ENCODE data around the gene BCL2.

The BCL2 gene

DNA sequence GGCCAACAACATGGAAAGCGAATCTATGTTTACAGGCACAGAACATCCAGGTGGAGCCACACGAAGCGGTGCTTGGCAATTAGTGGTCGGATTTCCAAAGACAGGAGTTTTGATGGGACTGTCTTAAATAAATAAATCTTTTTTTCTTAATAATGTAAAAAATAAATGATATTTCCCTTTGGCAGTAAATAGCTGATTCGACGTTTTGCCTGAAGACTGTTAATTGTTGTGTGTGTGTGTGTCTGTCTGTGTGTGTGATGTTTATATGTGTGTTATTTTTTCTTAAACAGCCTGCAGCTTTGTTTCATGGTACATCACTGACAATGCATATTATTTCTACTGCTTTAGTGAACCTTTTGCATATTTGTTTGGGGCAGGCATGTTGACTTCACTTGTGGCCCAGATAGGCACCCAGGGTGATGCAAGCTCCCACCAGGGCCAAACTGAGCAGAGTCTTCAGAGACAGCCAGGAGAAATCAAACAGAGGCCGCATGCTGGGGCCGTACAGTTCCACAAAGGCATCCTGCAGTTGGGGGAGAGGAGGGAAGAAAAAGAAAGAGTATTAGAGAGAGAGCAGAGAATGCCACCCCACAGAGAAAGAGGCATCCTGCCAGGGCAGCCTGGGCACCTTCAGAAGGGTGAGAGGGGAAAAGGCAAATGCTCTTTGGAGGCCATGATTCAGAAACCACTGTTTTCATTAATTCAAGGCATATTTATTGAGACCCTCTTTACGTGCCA is 191.2 kb downstream of the BCL2 start:
- DNase-seq (ENCODE audit: extremely low read depth, low read depth) = no peak

DNA sequence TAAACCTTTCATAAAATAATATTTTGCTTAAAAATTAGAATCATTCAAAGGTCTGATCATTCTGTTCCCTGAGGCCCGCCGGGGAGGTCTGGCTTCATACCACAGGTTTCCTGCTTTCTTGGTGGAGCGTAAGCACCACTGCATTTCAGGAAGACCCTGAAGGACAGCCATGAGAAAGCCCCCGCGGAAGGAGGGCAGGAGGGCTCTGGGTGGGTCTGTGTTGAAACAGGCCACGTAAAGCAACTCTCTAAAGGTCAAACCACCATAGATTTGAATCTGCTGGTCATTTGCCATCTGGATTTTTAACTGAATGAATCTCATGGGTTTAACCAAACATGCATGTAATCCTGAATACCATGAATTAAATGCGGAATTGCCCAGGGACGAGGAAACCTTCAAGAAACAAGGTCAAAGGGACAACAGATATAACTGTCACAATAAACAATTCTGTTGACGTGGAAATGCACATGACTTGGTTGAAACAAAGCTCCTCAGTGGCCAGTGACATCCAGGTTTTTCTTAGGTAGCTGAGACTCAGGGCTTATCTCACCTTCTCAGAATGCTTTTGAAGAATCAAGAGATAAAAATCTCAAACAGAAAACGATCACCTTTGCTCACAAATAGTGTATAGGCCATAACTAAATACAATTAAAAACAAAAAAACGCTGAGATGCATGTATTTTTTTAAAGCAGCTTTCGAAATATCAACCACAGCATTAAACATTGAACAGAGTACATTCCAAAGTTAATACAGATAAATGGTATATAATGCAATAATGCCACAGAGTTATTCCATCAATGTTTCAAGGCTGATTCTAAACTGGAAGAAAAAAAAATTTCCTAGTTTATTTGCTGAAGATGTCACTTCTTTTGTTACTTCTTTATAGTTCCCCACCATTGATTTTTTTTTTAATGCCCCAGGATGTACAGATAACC is 193.2 kb downstream of the BCL2 start:
- no peak for DNase-seq (ENCODE audit: extremely low read depth, low read depth)
- no peak overlapping the region for H3K4me3 ChIP-seq (replicated peaks; ENCODE audit: low read depth, low read length)
- TF ChIP-seq, protein P1, sequence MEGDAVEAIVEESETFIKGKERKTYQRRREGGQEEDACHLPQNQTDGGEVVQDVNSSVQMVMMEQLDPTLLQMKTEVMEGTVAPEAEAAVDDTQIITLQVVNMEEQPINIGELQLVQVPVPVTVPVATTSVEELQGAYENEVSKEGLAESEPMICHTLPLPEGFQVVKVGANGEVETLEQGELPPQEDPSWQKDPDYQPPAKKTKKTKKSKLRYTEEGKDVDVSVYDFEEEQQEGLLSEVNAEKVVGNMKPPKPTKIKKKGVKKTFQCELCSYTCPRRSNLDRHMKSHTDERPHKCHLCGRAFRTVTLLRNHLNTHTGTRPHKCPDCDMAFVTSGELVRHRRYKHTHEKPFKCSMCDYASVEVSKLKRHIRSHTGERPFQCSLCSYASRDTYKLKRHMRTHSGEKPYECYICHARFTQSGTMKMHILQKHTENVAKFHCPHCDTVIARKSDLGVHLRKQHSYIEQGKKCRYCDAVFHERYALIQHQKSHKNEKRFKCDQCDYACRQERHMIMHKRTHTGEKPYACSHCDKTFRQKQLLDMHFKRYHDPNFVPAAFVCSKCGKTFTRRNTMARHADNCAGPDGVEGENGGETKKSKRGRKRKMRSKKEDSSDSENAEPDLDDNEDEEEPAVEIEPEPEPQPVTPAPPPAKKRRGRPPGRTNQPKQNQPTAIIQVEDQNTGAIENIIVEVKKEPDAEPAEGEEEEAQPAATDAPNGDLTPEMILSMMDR (IDR thresholded peaks at IDR 0.05; ENCODE audit: low read depth, low read length, missing control alignments) = no peak

More for the DNA sequence above, 191.2 kb downstream of the BCL2 start:
- TF ChIP-seq, protein P1 (IDR thresholded peaks at IDR 0.05; ENCODE audit: low read depth, low read length, missing control alignments) = no peak
- no peak overlapping the region for H3K4me3 ChIP-seq (replicated peaks; ENCODE audit: low read depth, low read length)

DNA sequence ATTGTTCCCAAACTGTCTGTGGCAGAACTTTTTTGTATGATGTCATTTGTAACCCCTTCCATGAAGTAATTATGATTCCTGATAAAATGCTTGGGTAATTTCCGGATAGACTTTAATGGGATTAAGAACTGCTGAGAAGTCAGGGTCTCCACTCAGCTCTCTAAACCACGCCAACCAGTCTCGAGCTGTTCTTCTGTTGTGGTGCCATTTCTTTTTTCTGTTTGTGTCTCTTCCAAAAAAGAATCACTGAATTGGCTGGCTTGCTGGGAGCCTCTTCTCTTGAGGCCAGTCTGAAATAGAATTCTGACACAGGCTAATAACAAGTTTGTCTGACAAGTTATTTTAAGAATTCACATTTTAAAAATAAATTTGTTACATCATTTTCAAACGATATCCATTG is 198.9 kb downstream of the BCL2 start:
- TF ChIP-seq, protein P1 (IDR thresholded peaks at IDR 0.05; ENCODE audit: low read depth, low read length, missing control alignments) = no peak
- H3K4me3 ChIP-seq (replicated peaks; ENCODE audit: low read depth, low read length) = no peak overlapping the region
- DNase-seq (ENCODE audit: extremely low read depth, low read depth) = no peak

DNA sequence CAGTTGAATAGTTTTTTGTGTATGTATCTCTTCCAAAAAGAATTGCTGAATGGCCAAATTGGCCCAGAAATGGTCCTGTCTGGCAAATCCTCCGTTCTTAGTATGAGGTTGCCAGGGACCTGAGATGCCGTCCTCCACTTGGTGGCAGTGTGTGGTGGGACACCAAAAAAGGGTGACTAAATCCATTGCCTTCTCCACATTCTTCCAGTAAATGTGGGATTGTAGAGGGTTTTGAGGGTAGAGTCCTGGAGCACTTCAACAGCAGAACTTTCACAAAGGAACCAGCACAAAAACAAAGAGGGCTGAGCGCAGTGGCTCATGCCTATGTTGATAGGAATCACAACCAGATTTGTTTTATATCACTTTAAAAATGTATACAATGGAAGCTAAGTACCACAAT is 199.9 kb downstream of the BCL2 start:
- peak; percentile 3 for DNase-seq (ENCODE audit: extremely low read depth, low read depth)
- H3K4me3 ChIP-seq (replicated peaks; ENCODE audit: low read depth, low read length) = no peak overlapping the region
- TF ChIP-seq, protein P1 (IDR thresholded peaks at IDR 0.05; ENCODE audit: low read depth, low read length, missing control alignments) = peak; percentile 24

DNA sequence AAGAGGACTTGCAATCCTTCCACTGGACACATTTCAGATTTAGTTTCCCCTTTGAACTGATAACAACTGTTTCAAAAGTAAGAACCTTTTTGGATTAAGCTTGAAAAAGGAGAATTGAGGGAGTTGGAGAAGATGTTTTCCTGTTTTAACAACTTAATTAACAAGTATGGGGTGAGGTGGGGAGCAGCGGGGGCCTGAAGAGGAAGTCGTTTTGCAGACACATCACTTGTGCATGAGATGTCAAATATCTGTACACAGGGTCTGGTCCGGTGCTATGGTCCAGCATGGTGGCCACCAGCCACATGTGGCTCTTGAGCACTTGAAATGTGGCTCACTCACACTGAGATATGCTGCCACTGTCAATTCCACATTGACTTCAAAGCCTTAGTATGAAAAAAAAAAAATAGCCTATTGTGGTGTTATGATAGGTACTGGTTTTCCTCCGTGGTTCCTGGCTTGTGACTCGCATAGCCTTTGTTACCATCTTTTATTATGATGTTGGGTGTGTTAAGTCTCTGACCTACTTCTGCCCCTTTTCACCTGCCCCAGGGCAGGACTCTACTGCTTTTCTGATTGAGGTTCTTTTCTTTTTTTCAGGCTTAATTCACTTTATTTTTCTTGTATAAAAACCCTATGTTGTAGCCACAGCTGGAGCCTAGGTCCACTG is 205.5 kb downstream of the BCL2 start:
- DNase-seq (ENCODE audit: extremely low read depth, low read depth) = no peak
- TF ChIP-seq, protein P1 (IDR thresholded peaks at IDR 0.05; ENCODE audit: low read depth, low read length, missing control alignments) = no peak
- H3K4me3 ChIP-seq (replicated peaks; ENCODE audit: low read depth, low read length) = no peak overlapping the region

DNA sequence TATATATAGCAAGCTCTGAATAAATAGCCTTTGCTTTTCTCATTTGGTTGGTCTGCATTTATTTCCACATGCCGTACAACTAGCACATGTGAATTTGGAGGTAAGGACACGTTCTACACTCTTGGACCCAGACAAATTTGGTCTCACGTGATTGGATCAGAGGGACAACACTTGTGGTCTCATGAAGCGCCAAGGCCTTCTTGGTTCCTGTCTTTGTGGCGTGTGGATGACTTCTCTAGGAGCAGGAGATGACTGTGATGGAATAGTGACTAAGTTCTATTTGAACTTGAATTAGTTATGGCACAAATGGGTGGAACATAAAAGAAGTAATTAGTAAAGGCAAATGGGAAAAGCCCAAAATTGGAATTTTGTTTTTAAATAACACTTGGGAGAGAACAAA is 206.9 kb downstream of the BCL2 start:
- TF ChIP-seq, protein P1 (IDR thresholded peaks at IDR 0.05; ENCODE audit: low read depth, low read length, missing control alignments) = no peak
- DNase-seq (ENCODE audit: extremely low read depth, low read depth) = no peak
- no peak overlapping the region for H3K4me3 ChIP-seq (replicated peaks; ENCODE audit: low read depth, low read length)
